ENCODE measurements around the gene PGF.

- TF ChIP-seq POLR2A (IDR thresholded peaks at IDR 0.05) (no peak), CTCF (IDR thresholded peaks at IDR 0.05) (no peak)
Observed at GRCh38 chr14:74985028-74985310, 29.6 kb upstream of the PGF start.

All from vagina (tissue), 2 donors.